ENCODE data around the gene CTH. TPM values are rescaled to one million over a fixed set of nuclear protein-coding genes. Genes with fewer than 3 reads are reported as not detected.

CTH gene
- total RNA-seq, 1 experiment from 2014 or later = 23.5 TPM

GRCh38 chr1:70405780-70406416 is 5.2 kb upstream of the CTH start:
- Histone ChIP-seq H3K9me3 (ENCODE audit: low read depth, low read length, poor library complexity, severe bottlenecking) (no peaks in the 10 kb centered on the region), H3K36me3 (ENCODE audit: insufficient read depth, low read length, poor library complexity, severe bottlenecking) (no peaks in the 10 kb centered on the region), H3K4me1 (ENCODE audit: insufficient read depth, low read length, poor library complexity, severe bottlenecking) (peaks cover 4% of the 10 kb centered on the region), H3K27me3 (replicated peaks; ENCODE audit: insufficient read depth, low read depth, low read length, poor library complexity) (no peaks in the 10 kb centered on the region), H3K27ac (ENCODE audit: low read depth, low read length, poor library complexity, severe bottlenecking) (no peak overlapping the region), H3K4me3 (ENCODE audit: low read depth, low read length, poor library complexity, severe bottlenecking) (no peak overlapping the region)
- POLR2A ChIA-PET (ENCODE audit: low non-redundant PET) = no interaction called here
- CTCF ChIA-PET = no interaction called here
- DNase-seq (ENCODE audit: low spot score) = no peak
- TF ChIP-seq CTCF (conservative IDR thresholded peaks at IDR 0.05; ENCODE audit: low read depth, low read length) (no peak), EZH2 (IDR thresholded peaks at IDR 0.05; ENCODE audit: borderline replicate concordance, low read depth, low read length, poor library complexity, severe bottlenecking) (no peak)
- BruUV-seq (replicated peaks) = no TSS peak
- intact Hi-C loops (cut with micrococcal nuclease; ENCODE audit: unreplicated experiment) = no loop called here

GRCh38 chr1:70409136-70409535 is 1.9 kb upstream of the CTH start:
- no peak for TF ChIP-seq EZH2 (IDR thresholded peaks at IDR 0.05; ENCODE audit: borderline replicate concordance, low read depth, low read length, poor library complexity, severe bottlenecking)
- TF ChIP-seq CTCF (conservative IDR thresholded peaks at IDR 0.05; ENCODE audit: low read depth, low read length) = no peak
- DNase-seq (ENCODE audit: low spot score) = no peak
- no peaks in the 10 kb centered on the region for H3K27me3 ChIP-seq (replicated peaks; ENCODE audit: insufficient read depth, low read depth, low read length, poor library complexity)
- no peaks in the 10 kb centered on the region for H3K36me3 ChIP-seq (ENCODE audit: insufficient read depth, low read length, poor library complexity, severe bottlenecking)
- ChIA-PET POLR2A (ENCODE audit: low non-redundant PET) (no interaction called here), CTCF (no interaction called here)
- intact Hi-C loops (cut with micrococcal nuclease; ENCODE audit: unreplicated experiment) = no loop called here
- BruUV-seq (replicated peaks) = no TSS peak
- H3K4me1 ChIP-seq (ENCODE audit: insufficient read depth, low read length, poor library complexity, severe bottlenecking) = peaks cover 8% of the 10 kb centered on the region
- no peaks in the 10 kb centered on the region for H3K9me3 ChIP-seq (ENCODE audit: low read depth, low read length, poor library complexity, severe bottlenecking)
- no peak overlapping the region for H3K4me3 ChIP-seq (ENCODE audit: low read depth, low read length, poor library complexity, severe bottlenecking)
- H3K27ac ChIP-seq (ENCODE audit: low read depth, low read length, poor library complexity, severe bottlenecking) = no peak overlapping the region

GRCh38 chr1:70411360-70411844 is 334 bp downstream of the CTH start:
- peaks cover 13% of the 10 kb centered on the region for H3K36me3 ChIP-seq (ENCODE audit: insufficient read depth, low read length, poor library complexity, severe bottlenecking)
- no peak for DNase-seq (ENCODE audit: low spot score)
- no peaks in the 10 kb centered on the region for H3K27me3 ChIP-seq (replicated peaks; ENCODE audit: insufficient read depth, low read depth, low read length, poor library complexity)
- ChIA-PET POLR2A (ENCODE audit: low non-redundant PET) (interaction anchor here (0.5 to 1.4 kb wide), 5 partner anchors 52 to 215 kb away, joined by 3 to 8 read pairs (median 3); partner anchors contain the start of genes ANKRD13C and SRSF11), CTCF (no interaction called here)
- TF ChIP-seq CTCF (conservative IDR thresholded peaks at IDR 0.05; ENCODE audit: low read depth, low read length) = no peak
- TF ChIP-seq EZH2 (IDR thresholded peaks at IDR 0.05; ENCODE audit: borderline replicate concordance, low read depth, low read length, poor library complexity, severe bottlenecking) = no peak
- H3K27ac ChIP-seq (ENCODE audit: low read depth, low read length, poor library complexity, severe bottlenecking) = peak overlapping the region; percentile 91
- intact Hi-C loops (cut with micrococcal nuclease; ENCODE audit: unreplicated experiment) = loop anchor here (2.0 kb wide), 1 partner anchor 57 kb away; the partner anchor contains the start of gene ANKRD13C
- H3K9me3 ChIP-seq (ENCODE audit: low read depth, low read length, poor library complexity, severe bottlenecking) = no peaks in the 10 kb centered on the region
- TSS peak; percentile 84 for BruUV-seq (replicated peaks)
- peaks cover 8% of the 10 kb centered on the region for H3K4me1 ChIP-seq (ENCODE audit: insufficient read depth, low read length, poor library complexity, severe bottlenecking)
- H3K4me3 ChIP-seq (ENCODE audit: low read depth, low read length, poor library complexity, severe bottlenecking) = peak overlapping the region; percentile 69
